Measurements from ENCODE around the gene PROSER1. TPM values are rescaled to one million over a fixed set of nuclear protein-coding genes. Genes with fewer than 3 reads are reported as not detected.

Gene PROSER1
- total RNA-seq, 1 experiment from 2014 or later = 33.5 TPM

DNA sequence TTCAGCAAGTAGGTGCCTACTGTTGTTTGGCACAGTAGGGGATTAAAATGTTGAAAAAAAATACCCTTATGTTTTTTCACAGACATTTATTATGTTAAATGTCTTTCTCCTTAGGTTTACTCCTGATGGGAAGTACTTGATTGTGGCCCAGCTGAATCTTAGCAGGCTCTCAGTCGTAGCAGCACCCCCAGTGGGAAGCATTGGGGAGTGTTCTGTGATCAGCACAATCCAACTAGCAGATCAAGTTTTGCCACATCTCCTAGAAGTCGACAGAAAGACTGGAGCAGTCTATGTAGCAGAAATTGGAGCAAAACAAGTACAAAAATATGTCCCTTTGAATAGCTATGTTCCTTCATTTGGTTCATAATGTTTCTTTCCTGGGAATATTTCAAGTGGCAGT lies 9.7 kb upstream of the PROSER1 start:
- POLR2A ChIA-PET = no interaction called here
- CTCF ChIA-PET = interaction anchor here (0.9 to 1.8 kb wide), 2 partner anchors 16 to 569 kb away, joined by 3 to 4 read pairs; no protein-coding TSS in a partner anchor
- Histone ChIP-seq H3K27ac (ENCODE audit: low read depth, low read length) (no peak overlapping the region), H3K9me2 (ENCODE audit: insufficient read depth) (no peaks in the 10 kb centered on the region), H4K20me1 (ENCODE audit: insufficient read depth) (no peaks in the 10 kb centered on the region), H3K9me3 (ENCODE audit: control insufficient read depth in 1 of 2, insufficient read depth in 1 of 2, low read depth in 1 of 2, low read length in 2 of 2) (no peaks in the 10 kb centered on the region), H3K27me3 (ENCODE audit: insufficient read depth, low read length) (no peaks in the 10 kb centered on the region), H3K4me2 (ENCODE audit: low read length) (no peak overlapping the region), H3K79me2 (ENCODE audit: insufficient read depth, low read length) (no peaks in the 10 kb centered on the region), H3K4me1 (ENCODE audit: control insufficient read depth in 1 of 2, insufficient read depth in 2 of 2, low read length in 2 of 2) (no peaks in the 10 kb centered on the region), H2AFZ (ENCODE audit: low read depth, low read length, poor library complexity, severe bottlenecking) (no peak overlapping the region), H3K9ac (ENCODE audit: low read length) (no peak overlapping the region), H3K36me3 (ENCODE audit: control insufficient read depth in 1 of 2, insufficient read depth in 2 of 2, low read length in 2 of 2) (no peaks in the 10 kb centered on the region), H3K4me3 (replicated peaks in 1 of 2; ENCODE audit: low read depth in 1 of 2, low read length in 2 of 2) (no peak overlapping the region)
- intact Hi-C loops (cut with micrococcal nuclease) = no loop called here
- TF ChIP-seq, protein P1, sequence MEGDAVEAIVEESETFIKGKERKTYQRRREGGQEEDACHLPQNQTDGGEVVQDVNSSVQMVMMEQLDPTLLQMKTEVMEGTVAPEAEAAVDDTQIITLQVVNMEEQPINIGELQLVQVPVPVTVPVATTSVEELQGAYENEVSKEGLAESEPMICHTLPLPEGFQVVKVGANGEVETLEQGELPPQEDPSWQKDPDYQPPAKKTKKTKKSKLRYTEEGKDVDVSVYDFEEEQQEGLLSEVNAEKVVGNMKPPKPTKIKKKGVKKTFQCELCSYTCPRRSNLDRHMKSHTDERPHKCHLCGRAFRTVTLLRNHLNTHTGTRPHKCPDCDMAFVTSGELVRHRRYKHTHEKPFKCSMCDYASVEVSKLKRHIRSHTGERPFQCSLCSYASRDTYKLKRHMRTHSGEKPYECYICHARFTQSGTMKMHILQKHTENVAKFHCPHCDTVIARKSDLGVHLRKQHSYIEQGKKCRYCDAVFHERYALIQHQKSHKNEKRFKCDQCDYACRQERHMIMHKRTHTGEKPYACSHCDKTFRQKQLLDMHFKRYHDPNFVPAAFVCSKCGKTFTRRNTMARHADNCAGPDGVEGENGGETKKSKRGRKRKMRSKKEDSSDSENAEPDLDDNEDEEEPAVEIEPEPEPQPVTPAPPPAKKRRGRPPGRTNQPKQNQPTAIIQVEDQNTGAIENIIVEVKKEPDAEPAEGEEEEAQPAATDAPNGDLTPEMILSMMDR (IDR thresholded peaks at IDR 0.05 in 2 of 3, conservative IDR thresholded peaks at IDR 0.05 in 1 of 3; ENCODE audit: borderline replicate concordance in 1 of 3, insufficient read depth in 1 of 3, low read depth in 2 of 3, low read length in 2 of 3) = peak in 2 of 3 experiments; percentile 9 to 28; a peak in 2 of 6 replicates
- TF ChIP-seq ATF3 (IDR thresholded peaks at IDR 0.05) = no peak
- no peak for TF ChIP-seq EGR1 (IDR thresholded peaks at IDR 0.05; ENCODE audit: low read depth)
- no peak for TF ChIP-seq FOSL1 (IDR thresholded peaks at IDR 0.05; ENCODE audit: low read depth)
- RAD21 ChIA-PET (ENCODE audit: low non-redundant PET in 1 of 2, low total read pairs in 2 of 2, uncharacterized antibody in 2 of 2, unreplicated experiment in 2 of 2) = no interaction called here
- BruUV-seq (replicated peaks) = no TSS peak
- DNase-seq (ENCODE audit: low read depth, low spot score) = no peak
- ATAC-seq = peak; percentile 70

GRCh38 chr13:39044536-39044935 lies 6.6 kb upstream of the PROSER1 start:
- H3K27me3 ChIP-seq (ENCODE audit: insufficient read depth, low read length) = no peaks in the 10 kb centered on the region
- no peaks in the 10 kb centered on the region for H3K4me1 ChIP-seq (ENCODE audit: control insufficient read depth in 1 of 2, insufficient read depth in 2 of 2, low read length in 2 of 2)
- no peak overlapping the region for H2AFZ ChIP-seq (ENCODE audit: low read depth, low read length, poor library complexity, severe bottlenecking)
- no peaks in the 10 kb centered on the region for H3K9me2 ChIP-seq (ENCODE audit: insufficient read depth)
- no peaks in the 10 kb centered on the region for H3K9me3 ChIP-seq (ENCODE audit: control insufficient read depth in 1 of 2, insufficient read depth in 1 of 2, low read depth in 1 of 2, low read length in 2 of 2)
- no peaks in the 10 kb centered on the region for H4K20me1 ChIP-seq (ENCODE audit: insufficient read depth)
- no peak overlapping the region for H3K9ac ChIP-seq (ENCODE audit: low read length)
- RAD21 ChIA-PET (ENCODE audit: low non-redundant PET in 1 of 2, low total read pairs in 2 of 2, uncharacterized antibody in 2 of 2, unreplicated experiment in 2 of 2) = no interaction called here
- POLR2A ChIA-PET = no interaction called here
- no peak overlapping the region for H3K4me3 ChIP-seq (replicated peaks in 1 of 2; ENCODE audit: low read depth in 1 of 2, low read length in 2 of 2)
- CTCF ChIA-PET = no interaction called here
- no peak overlapping the region for H3K4me2 ChIP-seq (ENCODE audit: low read length)
- no TSS peak for BruUV-seq (replicated peaks)
- no peak for DNase-seq (ENCODE audit: low read depth, low spot score)
- H3K27ac ChIP-seq (ENCODE audit: low read depth, low read length) = no peak overlapping the region
- H3K36me3 ChIP-seq (ENCODE audit: control insufficient read depth in 1 of 2, insufficient read depth in 2 of 2, low read length in 2 of 2) = no peaks in the 10 kb centered on the region
- no peaks in the 10 kb centered on the region for H3K79me2 ChIP-seq (ENCODE audit: insufficient read depth, low read length)
- intact Hi-C loops (cut with micrococcal nuclease) = no loop called here
- no peak for ATAC-seq
- no peak for TF ChIP-seq ZBTB33 (IDR thresholded peaks at IDR 0.05; ENCODE audit: extremely low read depth, insufficient replicate concordance, low read length)
- no peak for TF ChIP-seq SP1 (IDR thresholded peaks at IDR 0.05; ENCODE audit: low read depth)
- no peak for TF ChIP-seq POLR2A (IDR thresholded peaks at IDR 0.05; ENCODE audit: borderline replicate concordance, extremely low read depth, insufficient read depth, insufficient read length)
- TF ChIP-seq ZNF274 (IDR thresholded peaks at IDR 0.05; ENCODE audit: low read depth, low read length) = no peak
- no peak for TF ChIP-seq YY1 (IDR thresholded peaks at IDR 0.05; ENCODE audit: extremely low read depth, insufficient replicate concordance, low read depth, low read length)
- no peak for TF ChIP-seq EZH2phosphoT487 (IDR thresholded peaks at IDR 0.05; ENCODE audit: borderline replicate concordance)
- no peak for TF ChIP-seq EZH2 (IDR thresholded peaks at IDR 0.05)
- TF ChIP-seq MAX (IDR thresholded peaks at IDR 0.05) = no peak
- no peak for TF ChIP-seq ATF3 (IDR thresholded peaks at IDR 0.05)
- TF ChIP-seq CBX3 (IDR thresholded peaks at IDR 0.05; ENCODE audit: low read depth) = no peak
- no peak for TF ChIP-seq SIN3A (IDR thresholded peaks at IDR 0.05; ENCODE audit: low read depth)
- no peak for TF ChIP-seq CEBPB (IDR thresholded peaks at IDR 0.05; ENCODE audit: low read depth)
- TF ChIP-seq RAD21 (IDR thresholded peaks at IDR 0.05; ENCODE audit: low read depth) = no peak
- TF ChIP-seq TCF7L2 (IDR thresholded peaks at IDR 0.05; ENCODE audit: borderline replicate concordance, extremely low read depth, insufficient read depth, insufficient read length) = no peak
- TF ChIP-seq EGR1 (IDR thresholded peaks at IDR 0.05; ENCODE audit: low read depth) = no peak
